RPMI8226 (cell line): ENCODE measurements around the gene CLIP2.
A peak's percentile ranks its signal among the peaks of the same experiment; 100 is the strongest.
"Not testable (repeated sequence)": the region's sequence is repeated elsewhere in the genome, so short reads cannot be mapped to it uniquely, and the experiment has no call there.

Experiments
- DNase-seq: peaks from one replicate; pipeline ENCODE4 v3.0.0-alpha.2; 2015

CLIP2 gene

GRCh38 chr7:74289018-74289658 lies at the start of gene CLIP2:
CLIP2 (plus strand) TSS chr7:74289407; CDS start chr7:74317547, 28,140 bp downstream.
- peak; percentile 91 for DNase-seq

- DNase-seq = no peak
These were observed 48.7 kb upstream of the CLIP2 start for GRCh38 chr7:74240482-74240881.

GRCh38 chr7:74242122-74242443 lies 47.1 kb upstream of the CLIP2 start:
- DNase-seq = no peak

DNA sequence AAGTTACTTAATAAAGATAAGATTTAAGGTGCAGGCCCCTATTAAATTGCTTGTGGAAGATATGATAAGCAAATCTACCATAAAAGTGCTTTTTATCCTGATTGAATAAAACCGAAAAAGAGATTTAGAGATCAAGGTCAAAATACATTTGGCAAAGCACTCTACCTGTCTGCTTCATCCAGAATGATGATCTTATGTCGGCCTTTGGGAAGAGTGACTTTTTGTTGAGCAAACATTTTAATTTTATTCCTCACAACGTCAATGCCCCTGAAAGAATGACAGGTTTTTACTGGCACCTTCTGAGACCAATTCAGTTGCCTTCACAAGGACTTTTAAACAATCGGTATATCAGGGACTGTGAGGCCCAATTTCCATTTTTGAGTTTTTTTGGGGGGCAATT lies 42.7 kb upstream of the CLIP2 start:
- no peak for DNase-seq

GRCh38 chr7:74248156-74248555 lies 41.1 kb upstream of the CLIP2 start:
- no peak for DNase-seq

GRCh38 chr7:74249058-74249457 lies 40.1 kb upstream of the CLIP2 start:
- DNase-seq = not testable (repeated sequence)

- DNase-seq = peak; percentile 85
These were observed 36.3 kb upstream of the CLIP2 start for GRCh38 chr7:74252893-74253292.

GRCh38 chr7:74253331-74253730 lies 35.9 kb upstream of the CLIP2 start:
- no peak for DNase-seq

DNA sequence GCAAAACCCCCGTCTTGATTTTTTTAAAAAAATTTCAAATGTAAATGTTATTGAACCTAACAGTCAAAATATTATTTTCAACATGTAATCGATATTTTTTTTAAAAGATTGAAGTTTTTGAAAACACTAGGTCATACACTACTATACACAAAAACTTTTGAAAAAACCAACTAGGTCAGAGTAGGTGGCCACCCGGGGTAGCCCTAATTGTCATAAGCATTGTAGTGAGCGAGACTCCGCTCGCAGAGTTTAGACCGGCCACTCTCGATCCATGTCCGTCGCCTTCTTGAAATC lies 35.4 kb upstream of the CLIP2 start:
- DNase-seq = no peak

DNA sequence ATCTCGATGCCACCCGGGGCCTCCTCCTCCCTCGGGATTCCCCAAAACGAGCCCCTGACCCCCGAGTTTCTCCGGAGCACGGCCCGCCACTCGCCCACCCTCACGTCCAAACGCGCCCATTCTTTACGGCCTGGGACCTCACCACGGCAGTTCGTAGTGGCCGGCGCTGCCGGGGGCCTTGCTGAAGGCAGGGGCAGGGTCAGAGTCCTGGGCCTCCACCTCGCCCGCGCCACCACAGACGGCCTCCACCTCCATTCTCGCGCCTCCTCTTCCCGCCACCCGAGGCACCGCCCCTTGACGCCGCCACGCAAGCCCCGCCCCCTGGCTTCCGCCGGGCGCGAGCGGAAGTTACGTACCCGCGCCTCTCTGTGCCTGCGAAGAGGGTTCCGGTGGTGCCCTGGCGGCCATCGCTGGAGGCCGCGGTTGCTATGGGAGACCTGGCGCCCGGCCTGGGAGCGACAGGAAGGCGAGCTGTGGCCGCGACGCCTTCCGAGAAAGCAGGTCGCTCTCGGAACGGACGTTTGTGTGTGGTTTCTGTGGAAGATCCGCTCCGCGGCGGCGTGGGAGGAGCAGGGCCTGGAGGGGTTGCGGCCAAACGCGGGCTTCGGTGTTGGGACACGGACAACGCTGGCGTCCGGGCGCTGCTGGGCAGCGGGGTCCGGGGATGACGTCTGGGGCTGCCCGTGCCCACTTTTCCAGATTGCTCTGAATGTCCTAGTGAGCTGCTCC lies 34.9 kb upstream of the CLIP2 start, which contains the start of gene RFC2:
Gene RFC2, minus strand, starts transcription at position 271 of the 729 bp plus-strand sequence. Its CDS starts 16 bp downstream, at position 255.
- peak; percentile 99 for DNase-seq

- DNase-seq = peak; percentile 39
These were observed 34.3 kb upstream of the CLIP2 start for GRCh38 chr7:74254858-74255379.

DNA sequence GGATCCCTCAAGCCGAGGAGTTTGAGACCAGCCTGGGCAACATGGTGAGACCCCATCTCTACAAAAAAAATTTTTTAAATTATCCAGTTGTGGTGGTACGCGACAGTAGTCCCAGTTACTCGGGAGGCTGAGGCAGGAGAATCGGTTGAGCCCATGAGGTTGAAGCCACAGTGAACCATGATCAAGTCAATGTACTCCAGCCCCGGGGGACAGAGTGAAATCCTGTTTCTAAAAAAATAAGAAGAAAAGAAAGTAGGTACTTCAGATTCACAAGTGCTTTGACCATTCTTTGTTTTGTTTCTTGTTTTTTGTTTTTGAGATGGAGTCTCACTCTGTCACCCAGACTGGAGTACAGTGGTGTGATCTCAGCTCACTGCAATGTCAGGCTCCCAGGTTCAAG lies 33.7 kb upstream of the CLIP2 start:
- not testable (repeated sequence) for DNase-seq

- no peak for DNase-seq
These were observed 32.5 kb upstream of the CLIP2 start for GRCh38 chr7:74256491-74257408.

DNA sequence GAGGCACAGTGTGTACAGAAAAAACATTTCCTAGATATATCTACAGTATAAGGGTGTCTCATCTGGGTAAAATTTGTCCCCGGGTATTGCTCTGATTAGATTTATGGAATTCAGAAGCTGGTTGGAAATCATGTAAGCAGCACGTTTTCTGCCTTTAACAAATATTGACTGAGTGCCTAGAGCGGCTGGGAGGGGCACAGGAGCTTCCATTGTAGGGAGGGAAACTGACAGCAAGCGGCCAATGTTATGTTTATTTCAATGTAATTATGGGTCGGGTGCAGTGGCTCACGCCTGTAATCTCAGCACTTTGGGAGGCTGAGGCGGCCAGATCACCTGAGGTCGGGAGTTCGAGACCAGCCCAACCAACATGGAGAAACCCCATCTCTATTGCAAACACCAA lies 30.6 kb upstream of the CLIP2 start:
- DNase-seq = no peak

DNA sequence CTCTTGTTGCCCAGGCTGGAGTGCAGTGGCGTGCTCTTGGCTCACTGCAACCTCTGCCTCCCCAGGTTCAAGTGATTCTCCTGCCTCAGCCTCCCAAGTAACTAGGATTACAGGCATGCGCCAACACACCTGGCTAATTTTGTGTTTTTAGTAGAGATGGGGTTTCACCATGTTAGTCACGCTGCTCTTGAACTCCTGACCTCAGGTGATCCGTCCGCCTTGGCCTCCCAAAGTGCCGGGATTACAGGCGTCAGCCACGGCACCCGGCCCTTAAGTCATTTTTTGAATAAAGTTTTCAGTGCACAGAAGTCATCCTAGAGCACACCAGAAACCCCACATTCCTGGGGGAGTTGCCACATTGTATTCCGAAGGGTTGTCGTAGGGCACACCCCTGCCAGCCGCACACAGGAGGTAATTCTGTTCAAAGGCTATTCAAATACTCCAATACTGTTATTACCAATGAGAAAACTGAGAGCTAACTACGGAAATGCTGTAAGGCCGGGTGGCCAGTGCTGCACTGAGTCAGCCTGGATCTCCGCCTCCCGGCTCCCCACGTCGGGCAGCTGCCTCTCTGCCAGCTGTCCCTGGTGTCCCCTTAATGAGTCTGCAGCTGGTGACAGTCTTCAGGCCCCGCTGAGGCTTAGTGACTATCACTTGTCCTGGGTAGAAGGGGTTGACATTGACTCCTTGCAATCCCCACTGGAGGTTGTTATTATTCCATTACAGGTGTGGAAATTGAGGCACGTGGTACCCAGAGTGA lies 26.4 kb upstream of the CLIP2 start:
- DNase-seq = peak; percentile 35

GRCh38 chr7:74263399-74264120 lies 25.6 kb upstream of the CLIP2 start:
- no peak for DNase-seq

GRCh38 chr7:74266191-74266963 lies 22.8 kb upstream of the CLIP2 start:
- DNase-seq = no peak

- no peak for DNase-seq
These were observed 21.2 kb upstream of the CLIP2 start for GRCh38 chr7:74267756-74268565.

- peak; percentile 80 for DNase-seq
These were observed 19.4 kb upstream of the CLIP2 start for GRCh38 chr7:74269757-74270277.

- no peak for DNase-seq
These were observed 17.5 kb upstream of the CLIP2 start for GRCh38 chr7:74271742-74272141.
